GM12878 (cell line): Measurements from ENCODE around the gene TUFM. TPM values are rescaled to one million over a fixed set of nuclear protein-coding genes. Genes with fewer than 3 reads are reported as not detected.

Source experiments
- ATAC-seq: fragments of 200-7000 bp; cut with Tn5 transposase; 3 replicates; pipeline ENCODE4 v1.9.1; 2020; ENCODE audit warnings: mild to moderate bottlenecking, moderate library complexity
- BruUV-seq: library from RNA; stranded (reverse); fragments of 400-500 nt; replicated peaks from 2 replicates; lab custom pipeline; 2021; lab: Mats Ljungman, UMichigan
- CTCF ChIA-PET: fragments of 300-600 bp; sonication (Branson Sonifier 250); formaldehyde crosslinking; extraction: SDS; loops from one replicate; lab custom pipeline; 2021; ENCODE audit warnings: inconsistent platforms; lab: Yijun Ruan, JAX
- POLR2A ChIA-PET: fragments of 350-600 bp; formaldehyde crosslinking; extraction: SDS; loops from one replicate; lab custom pipeline; 2021; ENCODE audit warnings: inconsistent platforms; lab: Charles Lee
- RAD21 ChIA-PET: fragments of 300-600 bp; sonication (Branson Sonifier 250); formaldehyde crosslinking; loops from one replicate; lab custom pipeline; 2023; ENCODE audit warnings: antibody characterized with exemption; ENCODE audit not compliant: unreplicated experiment; lab: Charles Lee
- SMC1A ChIA-PET: fragments of 300-600 bp; sonication (Branson Sonifier 250); formaldehyde crosslinking; loops from one replicate; lab custom pipeline; 2023; ENCODE audit not compliant: unreplicated experiment, uncharacterized antibody; lab: Charles Lee
- DNase-seq: peaks from one replicate; pipeline ENCODE4 v3.0.0-alpha.2; 2011; ENCODE audit warnings: low read depth, low spot score
- FAIRE-seq: peaks from 3 replicates; lab custom pipeline; 2011; peaks lifted over from hg19 to GRCh38; lab: Jason Lieb, UNC
- H2AFZ ChIP-seq: 2 replicates; pipeline ENCODE4 v1.6.0; 2011; ENCODE audit warnings: low read depth, low read length, control low read depth; ENCODE audit not compliant: control insufficient read depth
- H3K27ac ChIP-seq: 2 replicates; pipeline ENCODE4 v1.5.1; 2011; ENCODE audit warnings: control low read depth; ENCODE audit not compliant: control insufficient read depth, insufficient read depth
- H3K27me3 ChIP-seq, 2 experiments: replicated peaks in 1 of 2; 2 replicates each; pipeline versions ENCODE4 v1.6.0 to v1.6.1; 2011; ENCODE audit warnings: low read length in 1 of 2; ENCODE audit not compliant: control insufficient read depth in 2 of 2, insufficient read depth in 2 of 2
- H3K36me3 ChIP-seq, 2 experiments: 2 replicates each; pipeline ENCODE4 v1.5.1; 2011; ENCODE audit warnings: low read length in 1 of 2; ENCODE audit not compliant: control insufficient read depth in 2 of 2, insufficient read depth in 2 of 2
- H3K4me1 ChIP-seq: 2 replicates; pipeline ENCODE4 v1.6.1; 2011; ENCODE audit warnings: mild to moderate bottlenecking, low read length, moderate library complexity, mixed read lengths; ENCODE audit not compliant: control insufficient read depth, insufficient read depth
- H3K4me2 ChIP-seq: 2 replicates; pipeline ENCODE4 v1.6.0; 2011; ENCODE audit warnings: control low read depth; ENCODE audit not compliant: control insufficient read depth, insufficient read depth
- H3K4me3 ChIP-seq: fragments of 200-600 bp; sonication (generic); 2 replicates; pipeline ENCODE4 v1.5.1; 2016
- H3K79me2 ChIP-seq: 2 replicates; pipeline ENCODE4 v1.6.0; 2011; ENCODE audit warnings: low read length; ENCODE audit not compliant: control insufficient read depth, insufficient read depth
- H3K9ac ChIP-seq: 2 replicates; pipeline ENCODE4 v1.8.0; 2011; ENCODE audit warnings: low read length, control low read depth, mixed read lengths; ENCODE audit not compliant: control insufficient read depth, insufficient read depth
- H3K9me3 ChIP-seq: replicated peaks from 3 replicates; pipeline ENCODE4 v1.5.1; 2011; ENCODE audit warnings: mild to moderate bottlenecking, low read length; ENCODE audit not compliant: control insufficient read depth, insufficient read depth
- H4K20me1 ChIP-seq: 2 replicates; pipeline ENCODE4 v1.6.0; 2011; ENCODE audit not compliant: control insufficient read depth, insufficient read depth
- CHD1 ChIP-seq: IDR thresholded peaks from 2 replicates; pipeline ENCODE4 v1.6.1; 2012; ENCODE audit warnings: low read depth, low read length, improper control_type of control experiment
- NR2C2 ChIP-seq: IDR thresholded peaks from 2 replicates; pipeline ENCODE4 v1.6.1; 2011; ENCODE audit warnings: borderline replicate concordance, low read depth; ENCODE audit not compliant: control insufficient read depth, insufficient read length
- NR2F1 ChIP-seq: fragments of 450-650 bp; conservative IDR thresholded peaks from 2 replicates; pipeline ENCODE4 v1.6.1; 2017; ENCODE audit warnings: mild to moderate bottlenecking
- PML ChIP-seq: IDR thresholded peaks from 2 replicates; pipeline ENCODE4 v1.6.1; 2012; ENCODE audit warnings: low read length, inconsistent platforms
- RBBP5 ChIP-seq: fragments of 200-600 bp; sonication (generic); conservative IDR thresholded peaks from 2 replicates; pipeline ENCODE4 v1.6.1; 2016
- SKIL ChIP-seq: fragments of 450-650 bp; IDR thresholded peaks from 2 replicates; pipeline ENCODE4 v1.6.1; 2017; ENCODE audit warnings: mild to moderate bottlenecking, low read depth, inconsistent platforms; ENCODE audit not compliant: poor library complexity, severe bottlenecking
- SP1 ChIP-seq: IDR thresholded peaks from one replicate; pipeline ENCODE4 v1.6.1; 2011; ENCODE audit warnings: low read depth, low read length
- SUZ12 ChIP-seq: fragments of 200-600 bp; sonication (generic); IDR thresholded peaks from one replicate; pipeline ENCODE4 v1.6.1; 2018; ENCODE audit warnings: antibody characterized with exemption, mild to moderate bottlenecking; ENCODE audit not compliant: unreplicated experiment
- TBL1XR1 ChIP-seq: IDR thresholded peaks from 2 replicates; pipeline ENCODE4 v1.6.1; 2012; ENCODE audit warnings: low read depth, low read length, improper control_type of control experiment
- WRNIP1 ChIP-seq: IDR thresholded peaks from 2 replicates; pipeline ENCODE4 v1.6.1; 2011; ENCODE audit warnings: low read depth, low read length, improper control_type of control experiment, borderline replicate concordance
- WGBS: methylation state at CpG from one replicate; pipeline ENCODE4 v1.1.6; 2016; ENCODE audit warnings: low lambda C conversion rate; ENCODE audit not compliant: insufficient replicate concordance, insufficient coverage; ENCODE audit errors: missing lambda C conversion rate; 5-methylcytosine and 5-hydroxymethylcytosine counted together
- in situ Hi-C: fragments of 300-500 bp; cut with MboI; formaldehyde crosslinking; loops from 9 replicates; pipeline ENCODE4 v1.14.3; 2018; ENCODE audit warnings: mixed read lengths
- intact Hi-C: fragments of 100-400 bp; cut with micrococcal nuclease; formaldehyde crosslinking; loops from one replicate; pipeline ENCODE4 v1.14.2; 2022; ENCODE audit not compliant: unreplicated experiment
- polyA plus RNA-seq, 11 experiments: library from polyadenylated mRNA; depleted of rRNA in 4 of 11; unstranded in 6 of 11; stranded (reverse) in 5 of 11; fragments of >200 nt; fragmentation: Nextera tagmentation in 4 of 11; fragmentation: Illumina TruSeq in 1 of 11; extraction: Ambion mirVana in 4 of 11; extraction: Trizol in 1 of 11; gene quantifications; 1 replicate in 1 of 11; 2 replicates in 10 of 11; pipeline versions ENCODE4 v1.2.1 to v1.2.3, GENCODE V29; 2011 to 2016; ENCODE audit warnings: inconsistent platforms in 2 of 11, missing spikeins in 2 of 11, low read depth in 1 of 11
- total RNA-seq, 4 experiments: library from RNA; depleted of rRNA in 3 of 4; stranded (reverse); fragments of >200 nt in 3 of 4; fragmentation: Illumina TruSeq in 1 of 4; extraction: Trizol in 1 of 4; gene quantifications; 2 replicates each; pipeline versions ENCODE4 v1.2.1 to v1.2.3, GENCODE V29; 2013 to 2021

Gene TUFM
- total and polyA plus RNA-seq, 10 of the 15 experiments (the other 5 are each of a cell fraction or from before 2014, with no cell fraction given) = 23.4 to 354 (median 182) TPM

GRCh38 chr16:28876973-28877654, 31.0 kb upstream of the TUFM start (continued):
- TF ChIP-seq CHD1 (no peak), NR2F1 (0 out of 2 replicates have a peak, but pooled peaks have one; percentile 21)

GRCh38 chr16:28876019-28876659, 30.0 kb upstream of the TUFM start:
- no peaks in the 10 kb centered on the region for H4K20me1 ChIP-seq
- H3K4me2 ChIP-seq = no peak overlapping the region
- H3K4me1 ChIP-seq = peaks cover 13% of the 10 kb centered on the region
- intact Hi-C loops = loop anchor here (5.0 kb wide), 1 partner anchor 56 kb away; the partner anchor contains the start of gene CD19
- no peak overlapping the region for H3K9ac ChIP-seq
- H3K79me2 ChIP-seq = no peaks in the 10 kb centered on the region
- RAD21 ChIA-PET = interaction anchor here (5.6 kb wide), 1 partner anchor 68 kb away, joined by 53 read pairs; no protein-coding TSS in a partner anchor
- BruUV-seq = no TSS peak
- TF ChIP-seq RBBP5 (no peak), TBL1XR1 (no peak), PML (no peak), NR2C2 (no peak), WRNIP1 (no peak), SP1 (no peak), SUZ12 (no peak), SKIL (no peak)
- TF ChIP-seq, all 136 proteins: peak for 0
- Histone ChIP-seq H2AFZ (no peak overlapping the region), H3K36me3 (peaks cover 0 to 8% of the 10 kb centered on the region in 2 experiments; a peak in 3 of 4 replicates), H3K9me3 (no peaks in the 10 kb centered on the region), H3K4me3 (no peak overlapping the region), H3K27ac (no peak overlapping the region), H3K27me3 (no peaks in the 10 kb centered on the region)
- no peak for DNase-seq
- FAIRE-seq = no peak
- CTCF ChIA-PET = interaction anchor here (1.2 to 8.1 kb wide), 3 partner anchors 10 to 69 kb away, joined by 3 to 124 read pairs (median 8); no protein-coding TSS in a partner anchor
- WGBS = 78% methylated on average over 15 of the region's 17 CpGs
- POLR2A ChIA-PET = no interaction called here
- SMC1A ChIA-PET = interaction anchor here (1.3 to 4.4 kb wide), 2 partner anchors 43 to 68 kb away, joined by 3 to 38 read pairs; no protein-coding TSS in a partner anchor
- in situ Hi-C loops = no loop called here
- ATAC-seq = no peak
